ENCODE measurements around the gene DNAH1.

DNAH1 gene

GRCh38 chr3:52393959-52394670 lies 78.0 kb downstream of the DNAH1 start:
- no peak for DNase-seq

DNA sequence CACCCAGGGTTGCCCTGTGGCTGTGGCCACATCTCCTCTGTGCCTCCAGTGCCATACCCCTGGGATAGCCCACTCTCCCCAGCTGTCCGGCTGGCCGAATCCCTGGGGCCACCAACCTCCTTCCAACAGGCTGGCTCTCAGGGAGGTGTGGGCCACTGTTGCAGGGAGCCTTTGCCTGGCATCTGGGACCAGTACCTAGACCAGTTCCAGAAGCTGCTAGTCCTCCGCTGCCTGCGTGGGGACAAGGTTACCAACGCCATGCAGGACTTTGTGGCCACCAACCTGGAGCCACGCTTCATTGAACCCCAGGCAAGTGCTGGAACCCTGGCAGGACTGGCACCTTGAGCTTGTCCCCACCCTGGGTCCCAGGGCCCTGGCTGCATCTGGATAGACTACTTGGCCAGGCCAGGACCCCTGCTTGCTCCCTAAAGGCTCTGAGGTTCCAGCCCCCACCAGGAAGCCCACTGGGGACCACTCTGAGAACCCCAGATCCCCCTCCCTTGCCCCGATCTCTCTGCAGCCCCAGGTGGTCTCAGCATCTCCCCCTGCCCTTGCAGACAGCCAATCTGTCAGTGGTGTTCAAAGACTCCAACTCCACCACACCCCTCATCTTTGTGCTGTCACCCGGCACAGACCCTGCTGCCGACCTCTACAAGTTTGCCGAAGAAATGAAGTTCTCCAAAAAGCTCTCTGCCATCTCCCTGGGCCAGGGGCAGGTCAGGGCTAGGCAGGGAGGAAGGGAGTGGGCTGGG lies 78.8 kb downstream of the DNAH1 start:
- DNase-seq = no peak

DNA sequence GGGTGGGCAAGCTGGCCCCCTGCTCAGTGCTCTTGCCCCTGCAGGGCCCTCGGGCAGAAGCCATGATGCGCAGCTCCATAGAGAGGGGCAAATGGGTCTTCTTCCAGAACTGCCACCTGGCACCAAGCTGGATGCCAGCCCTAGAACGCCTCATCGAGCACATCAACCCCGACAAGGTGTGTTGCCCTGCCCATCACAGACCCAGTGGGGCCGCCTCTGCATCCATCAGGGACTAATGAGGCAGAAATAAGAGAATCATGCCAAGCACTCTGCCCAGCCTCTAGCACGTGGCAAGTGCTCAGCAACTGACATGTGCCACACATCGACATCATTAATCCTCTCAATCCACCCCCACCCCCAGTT lies 79.4 kb downstream of the DNAH1 start:
- DNase-seq = no peak

- no peak for DNase-seq
Measured at GRCh38 chr3:52396011-52396906, 80.1 kb downstream of the DNAH1 start.

DNA sequence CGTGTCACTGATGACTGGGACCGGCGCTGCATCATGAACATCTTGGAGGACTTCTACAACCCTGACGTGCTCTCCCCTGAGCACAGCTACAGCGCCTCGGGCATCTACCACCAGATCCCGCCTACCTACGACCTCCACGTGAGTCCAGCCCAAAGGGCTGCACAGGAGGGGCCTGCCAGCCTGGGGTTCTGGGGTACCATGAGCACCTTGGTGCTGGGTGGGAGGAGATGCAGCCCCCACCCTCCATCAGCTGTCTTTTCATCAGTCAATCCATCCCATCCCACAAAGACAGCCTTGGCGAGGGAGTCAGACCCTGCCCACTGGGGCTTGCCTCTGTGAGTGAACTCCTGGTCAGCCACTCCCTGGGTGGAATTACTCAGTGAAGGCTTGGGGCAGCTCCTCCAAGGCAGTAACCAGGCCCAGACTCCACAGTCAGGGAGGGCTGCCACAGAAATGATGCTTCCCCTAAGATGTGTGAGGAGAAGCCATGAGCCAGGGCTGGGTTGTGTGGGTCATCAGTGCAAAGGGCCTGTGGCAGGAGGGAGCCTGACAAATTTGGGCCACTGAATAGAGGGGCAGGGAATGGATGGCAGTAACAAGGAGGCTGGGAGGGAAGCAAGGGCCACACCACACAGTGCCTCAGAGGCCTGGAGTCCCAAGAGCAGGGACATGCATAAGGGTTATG lies 80.9 kb downstream of the DNAH1 start:
- DNase-seq = no peak

DNA sequence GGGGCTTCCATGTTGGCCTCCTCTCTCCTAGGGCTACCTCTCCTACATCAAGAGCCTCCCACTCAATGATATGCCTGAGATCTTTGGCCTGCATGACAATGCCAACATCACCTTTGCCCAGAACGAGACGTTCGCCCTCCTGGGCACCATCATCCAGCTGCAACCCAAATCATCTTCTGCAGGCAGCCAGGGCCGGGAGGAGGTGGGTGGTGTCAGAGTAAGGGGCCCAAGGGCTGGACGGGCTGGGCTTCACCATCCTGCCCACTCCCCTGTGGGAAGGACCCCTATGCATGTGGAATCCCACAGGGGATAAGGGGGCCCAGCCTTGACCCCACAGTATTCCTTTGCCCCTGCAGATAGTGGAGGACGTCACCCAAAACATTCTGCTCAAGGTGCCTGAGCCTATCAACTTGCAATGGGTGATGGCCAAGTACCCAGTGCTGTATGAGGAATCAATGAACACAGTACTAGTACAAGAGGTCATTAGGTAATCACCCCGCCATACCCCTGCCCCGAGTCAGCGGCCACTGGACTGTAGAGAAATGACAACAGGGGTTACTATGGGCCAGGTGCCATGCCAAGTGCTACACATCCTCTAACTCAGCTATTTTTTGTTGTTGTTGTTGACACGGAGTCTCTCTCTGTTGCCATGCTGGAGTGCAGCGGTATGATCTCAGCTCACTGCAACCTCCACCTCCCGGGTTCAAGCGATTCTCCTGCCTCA lies 81.7 kb downstream of the DNAH1 start:
- no peak for DNase-seq

DNA sequence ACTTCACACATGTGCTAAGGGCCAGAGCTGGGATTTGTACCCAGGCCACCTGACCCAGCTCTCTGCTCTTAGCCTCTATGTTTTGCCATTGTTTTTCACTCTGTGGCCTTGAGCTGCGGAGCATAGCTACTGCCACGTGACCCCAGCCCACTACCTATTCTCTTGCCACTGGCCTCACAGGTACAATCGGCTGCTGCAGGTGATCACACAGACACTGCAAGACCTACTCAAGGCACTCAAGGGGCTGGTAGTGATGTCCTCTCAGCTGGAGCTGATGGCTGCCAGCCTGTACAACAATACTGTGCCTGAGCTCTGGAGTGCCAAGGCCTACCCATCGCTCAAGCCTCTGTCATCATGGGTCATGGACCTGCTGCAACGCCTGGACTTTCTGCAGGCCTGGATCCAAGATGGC lies 82.6 kb downstream of the DNAH1 start:
- DNase-seq = no peak

DNA sequence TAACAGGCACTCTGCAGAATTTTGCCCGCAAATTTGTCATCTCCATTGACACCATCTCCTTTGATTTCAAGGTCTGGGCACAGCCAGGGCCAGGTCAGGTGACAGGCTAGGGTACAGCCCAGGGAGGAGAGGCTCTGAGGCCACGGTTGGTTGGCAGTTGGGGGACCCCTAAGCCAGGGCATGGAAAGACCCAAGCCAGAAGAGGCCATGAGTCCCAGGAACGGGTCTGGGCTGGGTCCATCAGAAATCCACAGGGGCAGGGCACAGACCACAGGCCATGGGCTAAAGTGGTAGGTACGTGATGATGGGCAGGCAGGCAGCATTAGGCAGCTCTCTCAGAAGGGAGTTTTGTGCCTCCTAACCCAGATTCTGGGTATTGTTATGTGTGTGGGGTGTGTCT lies 83.0 kb downstream of the DNAH1 start:
- no peak for DNase-seq

DNA sequence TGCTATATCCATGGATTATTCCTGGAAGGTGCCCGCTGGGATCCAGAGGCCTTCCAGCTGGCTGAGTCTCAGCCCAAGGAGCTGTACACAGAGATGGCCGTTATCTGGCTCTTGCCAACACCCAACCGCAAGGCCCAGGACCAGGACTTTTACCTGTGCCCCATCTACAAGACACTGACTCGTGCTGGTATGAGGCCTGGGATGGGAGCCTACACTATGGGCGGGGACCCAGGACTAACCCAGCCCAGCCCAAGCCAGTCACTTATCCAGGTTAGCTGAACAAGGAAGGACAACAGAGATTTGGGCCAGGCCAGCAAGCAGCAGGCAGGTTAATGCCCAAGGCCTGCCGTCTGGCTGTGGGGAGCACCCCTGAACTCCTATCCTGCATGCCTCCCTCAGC lies 83.5 kb downstream of the DNAH1 start:
- no peak for DNase-seq

DNA sequence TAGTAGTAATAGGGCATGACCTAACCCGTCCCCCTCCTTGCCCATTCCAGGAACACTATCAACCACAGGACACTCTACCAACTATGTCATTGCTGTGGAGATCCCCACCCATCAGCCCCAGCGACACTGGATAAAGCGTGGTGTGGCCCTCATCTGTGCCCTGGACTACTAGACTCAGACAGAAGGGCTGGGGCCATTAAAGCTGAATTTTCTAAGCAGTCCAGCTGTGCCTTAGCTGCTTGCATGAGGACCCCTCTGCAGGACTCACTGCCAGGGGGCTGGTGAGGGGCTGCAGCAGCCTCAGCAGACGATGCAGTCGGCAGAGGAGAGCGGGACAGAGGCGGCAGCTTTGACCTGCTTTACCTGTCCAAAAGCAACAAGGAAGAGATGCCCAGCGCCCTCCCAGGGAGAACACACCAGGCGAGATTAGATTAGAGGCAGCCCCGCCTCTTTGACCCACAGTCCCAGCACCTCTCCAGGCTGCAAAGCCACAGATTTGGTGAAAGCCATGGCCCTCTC lies 84.2 kb downstream of the DNAH1 start:
- DNase-seq = no peak

DNA sequence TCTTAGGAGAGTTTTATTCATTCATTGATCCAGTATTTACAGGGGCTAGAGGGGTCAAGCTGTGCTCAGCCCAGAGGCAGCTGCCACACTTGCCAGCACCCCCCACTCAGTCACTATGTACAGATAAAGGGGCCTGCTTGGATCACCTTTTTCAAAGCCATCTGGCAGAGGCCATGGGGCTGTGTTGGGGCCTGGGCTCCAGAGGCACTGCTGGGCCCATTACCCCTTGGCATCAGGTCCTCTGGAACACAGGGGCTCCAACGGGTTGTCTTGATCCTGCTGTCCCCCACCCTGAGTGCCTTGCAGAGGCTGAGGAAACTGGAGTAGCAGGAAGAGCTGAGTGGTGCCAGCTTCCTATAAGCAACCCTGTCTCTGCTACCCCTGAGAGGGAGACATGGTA lies 84.9 kb downstream of the DNAH1 start:
- DNase-seq = no peak

GRCh38 chr3:52401551-52401950 lies 85.4 kb downstream of the DNAH1 start:
- DNase-seq = no peak

DNA sequence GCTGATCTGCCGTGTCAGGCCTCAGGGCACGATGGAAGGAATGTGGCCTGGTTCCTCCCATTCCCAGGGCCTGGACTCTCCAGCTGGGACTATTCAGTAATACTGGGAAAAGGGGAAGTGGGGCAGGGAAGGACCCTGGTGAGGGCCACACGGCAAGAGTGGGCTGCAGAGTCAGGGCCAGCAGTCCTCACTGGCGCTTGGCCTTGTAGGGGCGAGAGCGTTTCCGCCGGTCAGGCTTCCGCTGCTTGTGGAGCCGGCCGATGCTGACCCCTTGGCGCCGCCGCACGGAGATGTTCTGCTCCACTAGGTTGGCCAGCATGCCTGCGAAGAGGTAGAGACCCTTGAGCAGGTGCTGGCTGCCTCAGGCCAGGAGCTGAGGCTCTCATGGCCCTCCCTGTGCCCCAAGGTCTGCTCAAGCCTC lies 86.0 kb downstream of the DNAH1 start:
- no peak for DNase-seq

GRCh38 chr3:52402706-52403270 lies 86.7 kb downstream of the DNAH1 start:
- DNase-seq = no peak

DNA sequence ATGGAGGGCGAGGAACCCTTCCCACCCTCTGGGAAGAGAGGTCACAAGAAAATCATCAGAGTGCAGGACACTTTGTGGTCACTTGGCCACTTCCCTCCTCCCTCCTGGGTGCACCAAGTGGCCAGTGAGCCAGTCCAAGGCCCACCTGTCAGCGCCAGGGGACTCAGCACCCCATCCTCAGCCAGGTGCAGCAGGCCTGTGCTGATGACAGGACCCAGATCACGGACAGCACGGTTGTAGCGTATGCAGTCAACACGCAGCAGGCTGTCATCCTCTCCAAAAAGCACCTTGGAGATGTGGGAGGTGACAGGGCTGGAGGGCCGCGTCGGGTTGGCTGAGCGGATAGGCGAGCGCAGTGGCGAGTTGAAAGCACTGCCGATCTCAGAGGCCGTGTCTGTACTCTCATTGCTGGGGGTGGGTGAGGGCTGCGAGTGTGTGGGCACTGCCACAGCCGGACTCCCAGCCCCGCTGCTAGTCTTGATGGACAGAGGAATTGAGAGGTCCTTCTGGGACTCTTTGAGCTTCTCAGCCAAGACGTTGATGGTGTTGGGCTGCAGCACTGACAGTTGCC lies 87.2 kb downstream of the DNAH1 start:
- no peak for DNase-seq

- DNase-seq = no peak
Measured at GRCh38 chr3:52403955-52404354, 87.8 kb downstream of the DNAH1 start.

DNA sequence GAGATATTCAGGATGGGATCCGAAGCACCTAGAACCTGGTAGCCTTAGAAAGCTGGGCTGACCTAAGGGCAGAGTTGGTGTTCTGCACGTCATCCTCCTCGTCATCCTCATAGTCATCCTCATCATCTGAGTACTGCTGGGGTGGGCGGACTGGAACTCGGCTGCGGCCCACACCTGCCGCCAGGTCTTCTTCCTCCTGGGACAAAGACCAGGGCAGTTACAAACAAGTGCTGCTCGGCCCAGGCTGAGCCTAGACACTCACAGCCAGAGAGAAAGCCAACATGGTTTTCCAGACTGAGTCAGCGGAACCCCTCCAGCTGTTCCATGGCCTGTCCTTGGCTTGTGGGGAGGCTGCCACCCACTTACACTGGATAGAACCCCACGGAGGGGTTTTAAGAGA lies 88.3 kb downstream of the DNAH1 start:
- DNase-seq = no peak

- no peak for DNase-seq
Measured at GRCh38 chr3:52405066-52405465, 88.9 kb downstream of the DNAH1 start.

DNA sequence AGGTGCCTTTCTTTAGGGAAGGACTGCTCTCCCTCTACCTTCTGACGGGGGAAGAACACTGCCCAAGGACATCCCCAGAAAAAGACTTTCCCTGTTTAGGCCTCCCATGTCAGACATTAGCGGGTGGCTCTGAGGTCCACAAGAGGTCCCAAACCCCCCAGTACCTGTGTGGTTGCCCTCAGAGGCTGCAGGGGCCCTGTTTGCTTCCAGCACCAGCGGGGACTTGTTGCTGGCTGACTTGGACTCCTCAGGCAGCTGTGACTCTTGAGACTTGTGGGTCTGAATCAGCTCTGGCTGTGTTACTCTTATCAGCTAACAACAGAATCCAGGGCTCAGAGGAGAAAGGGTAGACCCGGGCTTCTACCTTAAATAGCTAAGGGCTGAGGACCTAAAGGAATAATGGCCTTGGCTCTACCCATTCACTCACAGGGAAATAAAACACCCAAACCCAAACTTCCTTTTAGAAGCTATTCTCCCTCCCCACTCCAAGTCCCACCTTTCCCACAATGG lies 89.5 kb downstream of the DNAH1 start:
- no peak for DNase-seq

GRCh38 chr3:52406231-52406661 lies 90.1 kb downstream of the DNAH1 start:
- no peak for DNase-seq

Data from NCI-H1930 (cell line).